ENCODE measurements around the gene SKI. TPM values are rescaled to one million over a fixed set of nuclear protein-coding genes. Genes with fewer than 3 reads are reported as not detected.
"Not testable (repeated sequence)": the region's sequence is repeated elsewhere in the genome, so short reads cannot be mapped to it uniquely, and the experiment has no call there.

Gene SKI
- total RNA-seq, 1 donor from 2014 or later = 67.5 TPM

- intact Hi-C loops (cut with micrococcal nuclease) = loop anchor here (1.0 kb wide), 3 partner anchors 34 to 135 kb away; partner anchors contain the start of genes MORN1 and RER1
Measured at GRCh38 chr1:2256435-2257244, 28.5 kb downstream of the SKI start.

- intact Hi-C loops (cut with micrococcal nuclease) = no loop called here
Measured at GRCh38 chr1:2257245-2257627, 29.1 kb downstream of the SKI start.

- intact Hi-C loops (cut with micrococcal nuclease) = no loop called here
Measured at GRCh38 chr1:2258122-2258681, 30.1 kb downstream of the SKI start.

GRCh38 chr1:2258996-2259395 lies 30.9 kb downstream of the SKI start:
- intact Hi-C loops (cut with micrococcal nuclease) = no loop called here

- intact Hi-C loops (cut with micrococcal nuclease) = no loop called here
Measured at GRCh38 chr1:2259668-2260402, 31.7 kb downstream of the SKI start.

- intact Hi-C loops (cut with micrococcal nuclease) = not testable (repeated sequence)
Measured at GRCh38 chr1:2260470-2260869, 32.4 kb downstream of the SKI start.

- intact Hi-C loops (cut with micrococcal nuclease) = no loop called here
Measured at GRCh38 chr1:2260917-2261316, 32.8 kb downstream of the SKI start.

GRCh38 chr1:2261476-2262395 lies 33.6 kb downstream of the SKI start:
- intact Hi-C loops (cut with micrococcal nuclease) = not testable (repeated sequence)

- intact Hi-C loops (cut with micrococcal nuclease) = no loop called here
Measured at GRCh38 chr1:2266301-2266975, 38.3 kb downstream of the SKI start.

GRCh38 chr1:2267051-2267830 lies 39.1 kb downstream of the SKI start:
- intact Hi-C loops (cut with micrococcal nuclease) = no loop called here

- intact Hi-C loops (cut with micrococcal nuclease) = no loop called here
Measured at GRCh38 chr1:2267862-2268261, 39.7 kb downstream of the SKI start.

- intact Hi-C loops (cut with micrococcal nuclease) = no loop called here
Measured at GRCh38 chr1:2268285-2269056, 40.4 kb downstream of the SKI start.

- intact Hi-C loops (cut with micrococcal nuclease) = no loop called here
Measured at GRCh38 chr1:2269193-2269921, 41.2 kb downstream of the SKI start.

GRCh38 chr1:2269922-2270259 lies 41.8 kb downstream of the SKI start:
- intact Hi-C loops (cut with micrococcal nuclease) = no loop called here

- intact Hi-C loops (cut with micrococcal nuclease) = no loop called here
Measured at GRCh38 chr1:2270260-2271100, 42.4 kb downstream of the SKI start.

GRCh38 chr1:2271211-2271721 lies 43.1 kb downstream of the SKI start:
- intact Hi-C loops (cut with micrococcal nuclease) = no loop called here

Measured in T-helper 1 cell treated with Interleukin-12 subunit alpha and Interleukin-12 subunit beta and Interleukin-4 antibody, amounts not matched to agents 30 ng/mL and 1 ng/mL, for 36 hours (primary cell).